Measurements from ENCODE around the gene AP2A2.

Gene AP2A2

GRCh38 chr11:1029654-1030053 is 104.0 kb downstream of the AP2A2 start:
- Histone ChIP-seq H3K36me3 (ENCODE audit: control insufficient read depth in 5 of 5, insufficient read depth in 5 of 5, low read length in 5 of 5) (peaks cover 0 to 7% (median 0%) of the 10 kb centered on the region in 5 donors), H3K4me3 (ENCODE audit: low read depth in 1 of 5, low read length in 5 of 5) (no peak overlapping the region), H3K27ac (ENCODE audit: low read depth, low read length) (no peak overlapping the region), H3K9ac (ENCODE audit: low read length in 5 of 5) (no peak overlapping the region), H3K4me1 (ENCODE audit: control insufficient read depth in 5 of 5, insufficient read depth in 5 of 5, low read length in 5 of 5) (peaks cover 0 to 3% (median 0%) of the 10 kb centered on the region in 5 donors), H3K9me3 (ENCODE audit: control insufficient read depth in 5 of 5, low read length in 5 of 5) (no peaks in the 10 kb centered on the region), H3K27me3 (ENCODE audit: control insufficient read depth in 5 of 5, insufficient read depth in 4 of 5, low read length in 5 of 5) (peaks cover 0 to 13% (median 7%) of the 10 kb centered on the region in 5 donors)

- Histone ChIP-seq H3K27me3 (ENCODE audit: control insufficient read depth in 5 of 5, insufficient read depth in 4 of 5, low read length in 5 of 5) (peaks cover 0 to 13% (median 7%) of the 10 kb centered on the region in 5 donors), H3K4me3 (ENCODE audit: low read depth in 1 of 5, low read length in 5 of 5) (no peak overlapping the region), H3K27ac (ENCODE audit: low read depth, low read length) (no peak overlapping the region)
Observed at GRCh38 chr11:1030086-1030485, 104.4 kb downstream of the AP2A2 start.

GRCh38 chr11:1030556-1030955 is 104.9 kb downstream of the AP2A2 start:
- H3K9me3 ChIP-seq (ENCODE audit: control insufficient read depth in 5 of 5, low read length in 5 of 5): no peaks in the 10 kb centered on the region
- H3K4me1 ChIP-seq (ENCODE audit: control insufficient read depth in 5 of 5, insufficient read depth in 5 of 5, low read length in 5 of 5): peaks cover 0 to 3% (median 0%) of the 10 kb centered on the region in 5 donors
- H3K9ac ChIP-seq (ENCODE audit: low read length in 5 of 5): no peak overlapping the region
- no peak overlapping the region for H3K4me3 ChIP-seq (ENCODE audit: low read depth in 1 of 5, low read length in 5 of 5)
- H3K27me3 ChIP-seq (ENCODE audit: control insufficient read depth in 5 of 5, insufficient read depth in 4 of 5, low read length in 5 of 5): peaks cover 0 to 14% (median 7%) of the 10 kb centered on the region in 5 donors
- peaks cover 0 to 5% (median 0%) of the 10 kb centered on the region in 5 donors for H3K36me3 ChIP-seq (ENCODE audit: control insufficient read depth in 5 of 5, insufficient read depth in 5 of 5, low read length in 5 of 5)
- no peak overlapping the region for H3K27ac ChIP-seq (ENCODE audit: low read depth, low read length)

More at GRCh38 chr11:1030086-1030485, 104.4 kb downstream of the AP2A2 start:
- Histone ChIP-seq H3K9me3 (ENCODE audit: control insufficient read depth in 5 of 5, low read length in 5 of 5) (no peaks in the 10 kb centered on the region), H3K9ac (ENCODE audit: low read length in 5 of 5) (no peak overlapping the region), H3K36me3 (ENCODE audit: control insufficient read depth in 5 of 5, insufficient read depth in 5 of 5, low read length in 5 of 5) (peaks cover 0 to 5% (median 0%) of the 10 kb centered on the region in 5 donors), H3K4me1 (ENCODE audit: control insufficient read depth in 5 of 5, insufficient read depth in 5 of 5, low read length in 5 of 5) (peaks cover 0 to 3% (median 0%) of the 10 kb centered on the region in 5 donors)

- Histone ChIP-seq H3K27ac (ENCODE audit: low read depth, low read length) (no peak overlapping the region), H3K4me1 (ENCODE audit: control insufficient read depth in 5 of 5, insufficient read depth in 5 of 5, low read length in 5 of 5) (peaks cover 0 to 3% (median 0%) of the 10 kb centered on the region in 5 donors), H3K4me3 (ENCODE audit: low read depth in 1 of 5, low read length in 5 of 5) (no peak overlapping the region), H3K27me3 (ENCODE audit: control insufficient read depth in 5 of 5, insufficient read depth in 4 of 5, low read length in 5 of 5) (peaks cover 5 to 21% (median 7%) of the 10 kb centered on the region in 5 donors), H3K9me3 (ENCODE audit: control insufficient read depth in 5 of 5, low read length in 5 of 5) (no peaks in the 10 kb centered on the region), H3K36me3 (ENCODE audit: control insufficient read depth in 5 of 5, insufficient read depth in 5 of 5, low read length in 5 of 5) (peaks cover 0 to 5% (median 0%) of the 10 kb centered on the region in 5 donors), H3K9ac (ENCODE audit: low read length in 5 of 5) (no peak overlapping the region)
Observed at GRCh38 chr11:1031121-1031899, 105.6 kb downstream of the AP2A2 start.

- no peak overlapping the region for H3K9ac ChIP-seq (ENCODE audit: low read length in 5 of 5)
- H3K27me3 ChIP-seq (ENCODE audit: control insufficient read depth in 5 of 5, insufficient read depth in 4 of 5, low read length in 5 of 5): peaks cover 5 to 28% (median 13%) of the 10 kb centered on the region in 5 donors
- H3K27ac ChIP-seq (ENCODE audit: low read depth, low read length): no peak overlapping the region
- H3K9me3 ChIP-seq (ENCODE audit: control insufficient read depth in 5 of 5, low read length in 5 of 5): no peaks in the 10 kb centered on the region
- H3K4me3 ChIP-seq (ENCODE audit: low read depth in 1 of 5, low read length in 5 of 5): no peak overlapping the region
- peaks cover 0 to 5% (median 0%) of the 10 kb centered on the region in 5 donors for H3K36me3 ChIP-seq (ENCODE audit: control insufficient read depth in 5 of 5, insufficient read depth in 5 of 5, low read length in 5 of 5)
- peaks cover 0 to 3% (median 0%) of the 10 kb centered on the region in 5 donors for H3K4me1 ChIP-seq (ENCODE audit: control insufficient read depth in 5 of 5, insufficient read depth in 5 of 5, low read length in 5 of 5)
Observed at GRCh38 chr11:1032310-1032891, 106.7 kb downstream of the AP2A2 start.

GRCh38 chr11:1033016-1033798 is 107.5 kb downstream of the AP2A2 start:
- peaks cover 0 to 3% (median 0%) of the 10 kb centered on the region in 5 donors for H3K4me1 ChIP-seq (ENCODE audit: control insufficient read depth in 5 of 5, insufficient read depth in 5 of 5, low read length in 5 of 5)
- H3K36me3 ChIP-seq (ENCODE audit: control insufficient read depth in 5 of 5, insufficient read depth in 5 of 5, low read length in 5 of 5): peaks cover 0 to 5% (median 0%) of the 10 kb centered on the region in 5 donors
- H3K27me3 ChIP-seq (ENCODE audit: control insufficient read depth in 5 of 5, insufficient read depth in 4 of 5, low read length in 5 of 5): peaks cover 8 to 30% (median 13%) of the 10 kb centered on the region in 5 donors
- no peak overlapping the region for H3K9ac ChIP-seq (ENCODE audit: low read length in 5 of 5)
- H3K9me3 ChIP-seq (ENCODE audit: control insufficient read depth in 5 of 5, low read length in 5 of 5): no peaks in the 10 kb centered on the region
- no peak overlapping the region for H3K4me3 ChIP-seq (ENCODE audit: low read depth in 1 of 5, low read length in 5 of 5)
- H3K27ac ChIP-seq (ENCODE audit: low read depth, low read length): no peak overlapping the region

GRCh38 chr11:1034001-1034400 is 108.3 kb downstream of the AP2A2 start:
- no peaks in the 10 kb centered on the region for H3K9me3 ChIP-seq (ENCODE audit: control insufficient read depth in 5 of 5, low read length in 5 of 5)
- H3K4me1 ChIP-seq (ENCODE audit: control insufficient read depth in 5 of 5, insufficient read depth in 5 of 5, low read length in 5 of 5): peaks cover 0 to 3% (median 0%) of the 10 kb centered on the region in 5 donors
- H3K4me3 ChIP-seq (ENCODE audit: low read depth in 1 of 5, low read length in 5 of 5): no peak overlapping the region
- H3K9ac ChIP-seq (ENCODE audit: low read length in 5 of 5): no peak overlapping the region
- H3K36me3 ChIP-seq (ENCODE audit: control insufficient read depth in 5 of 5, insufficient read depth in 5 of 5, low read length in 5 of 5): peaks cover 0 to 5% (median 0%) of the 10 kb centered on the region in 5 donors
- peaks cover 10 to 33% (median 13%) of the 10 kb centered on the region in 5 donors for H3K27me3 ChIP-seq (ENCODE audit: control insufficient read depth in 5 of 5, insufficient read depth in 4 of 5, low read length in 5 of 5)
- no peak overlapping the region for H3K27ac ChIP-seq (ENCODE audit: low read depth, low read length)

GRCh38 chr11:1034456-1035295 is 109.0 kb downstream of the AP2A2 start:
- peaks cover 10 to 33% (median 13%) of the 10 kb centered on the region in 5 donors for H3K27me3 ChIP-seq (ENCODE audit: control insufficient read depth in 5 of 5, insufficient read depth in 4 of 5, low read length in 5 of 5)
- no peak overlapping the region for H3K27ac ChIP-seq (ENCODE audit: low read depth, low read length)

GRCh38 chr11:1035577-1036283 is 110.1 kb downstream of the AP2A2 start:
- Histone ChIP-seq H3K27me3 (ENCODE audit: control insufficient read depth in 5 of 5, insufficient read depth in 4 of 5, low read length in 5 of 5) (peaks cover 8 to 33% (median 11%) of the 10 kb centered on the region in 5 donors), H3K27ac (ENCODE audit: low read depth, low read length) (no peak overlapping the region), H3K36me3 (ENCODE audit: control insufficient read depth in 5 of 5, insufficient read depth in 5 of 5, low read length in 5 of 5) (peaks cover 0 to 5% (median 0%) of the 10 kb centered on the region in 5 donors), H3K9me3 (ENCODE audit: control insufficient read depth in 5 of 5, low read length in 5 of 5) (no peaks in the 10 kb centered on the region), H3K4me1 (ENCODE audit: control insufficient read depth in 5 of 5, insufficient read depth in 5 of 5, low read length in 5 of 5) (no peaks in the 10 kb centered on the region), H3K4me3 (ENCODE audit: low read depth in 1 of 5, low read length in 5 of 5) (no peak overlapping the region), H3K9ac (ENCODE audit: low read length in 5 of 5) (no peak overlapping the region)

More at GRCh38 chr11:1034456-1035295, 109.0 kb downstream of the AP2A2 start:
- H3K36me3 ChIP-seq (ENCODE audit: control insufficient read depth in 5 of 5, insufficient read depth in 5 of 5, low read length in 5 of 5): peaks cover 0 to 5% (median 0%) of the 10 kb centered on the region in 5 donors
- no peak overlapping the region for H3K4me3 ChIP-seq (ENCODE audit: low read depth in 1 of 5, low read length in 5 of 5)
- H3K4me1 ChIP-seq (ENCODE audit: control insufficient read depth in 5 of 5, insufficient read depth in 5 of 5, low read length in 5 of 5): peaks cover 0 to 2% (median 0%) of the 10 kb centered on the region in 5 donors
- no peak overlapping the region for H3K9ac ChIP-seq (ENCODE audit: low read length in 5 of 5)
- no peaks in the 10 kb centered on the region for H3K9me3 ChIP-seq (ENCODE audit: control insufficient read depth in 5 of 5, low read length in 5 of 5)

Measured in subcutaneous abdominal adipose tissue (tissue), 5 donors.